GM23338 (cell line): ENCODE data around the gene GPR183.

Source experiments
- CREB1 ChIP-seq: fragments of 250-450 bp; sonication (Bioruptor Pico); IDR thresholded peaks from 2 replicates; pipeline ENCODE4 v1.5.0; 2020; ENCODE audit warnings: low read depth, mild to moderate bottlenecking, moderate library complexity
- ETS1 ChIP-seq: IDR thresholded peaks from 2 replicates; pipeline ENCODE4 v1.6.1; 2016; ENCODE audit warnings: antibody characterized with exemption
- EZH2 ChIP-seq: fragments of 200-600 bp; sonication (generic); IDR thresholded peaks from one replicate; pipeline ENCODE4 v1.8.0; 2017; ENCODE audit warnings: antibody characterized with exemption, mild to moderate bottlenecking, low read depth; ENCODE audit not compliant: unreplicated experiment
- EZH2phosphoT487 ChIP-seq: fragments of 200-600 bp; sonication (generic); IDR thresholded peaks from one replicate; pipeline ENCODE4 v1.8.1; 2018; ENCODE audit warnings: antibody characterized with exemption; ENCODE audit not compliant: unreplicated experiment
- JUNB ChIP-seq: IDR thresholded peaks from one replicate; pipeline ENCODE4 v1.6.1; 2016; ENCODE audit warnings: antibody characterized with exemption; ENCODE audit not compliant: unreplicated experiment
- NANOG ChIP-seq: IDR thresholded peaks from 2 replicates; pipeline ENCODE4 v1.6.1; 2016; ENCODE audit warnings: antibody characterized with exemption, borderline replicate concordance
- POLR2AphosphoS5 ChIP-seq: IDR thresholded peaks from 2 replicates; pipeline ENCODE4 v1.6.1; 2016; ENCODE audit warnings: antibody characterized with exemption, low read depth
- REST ChIP-seq: IDR thresholded peaks from one replicate; pipeline ENCODE4 v1.6.1; 2018; ENCODE audit warnings: antibody characterized with exemption; ENCODE audit not compliant: unreplicated experiment
- STAT1 ChIP-seq: IDR thresholded peaks from one replicate; pipeline ENCODE4 v1.6.1; 2016; ENCODE audit warnings: antibody characterized with exemption; ENCODE audit not compliant: unreplicated experiment
- TF ChIP-seq, protein P1 (sequence below), 2 experiments: fragments of 200-600 bp in 1 of 2; sonication (generic) in 1 of 2; conservative IDR thresholded peaks; 2 replicates each; pipeline versions ENCODE4 v1.5.1 to v1.6.1; 2016 to 2017; ENCODE audit warnings: antibody characterized with exemption in 2 of 2, low read depth in 2 of 2, mild to moderate bottlenecking in 2 of 2, moderate library complexity in 1 of 2

- TF ChIP-seq STAT1 (no peak), JUNB (no peak), REST (no peak), EZH2 (no peak), POLR2AphosphoS5 (no peak), EZH2phosphoT487 (no peak), CREB1 (CRISPR knock-in tag) (no peak), ETS1 (no peak), NANOG (no peak)
- TF ChIP-seq, protein P1, sequence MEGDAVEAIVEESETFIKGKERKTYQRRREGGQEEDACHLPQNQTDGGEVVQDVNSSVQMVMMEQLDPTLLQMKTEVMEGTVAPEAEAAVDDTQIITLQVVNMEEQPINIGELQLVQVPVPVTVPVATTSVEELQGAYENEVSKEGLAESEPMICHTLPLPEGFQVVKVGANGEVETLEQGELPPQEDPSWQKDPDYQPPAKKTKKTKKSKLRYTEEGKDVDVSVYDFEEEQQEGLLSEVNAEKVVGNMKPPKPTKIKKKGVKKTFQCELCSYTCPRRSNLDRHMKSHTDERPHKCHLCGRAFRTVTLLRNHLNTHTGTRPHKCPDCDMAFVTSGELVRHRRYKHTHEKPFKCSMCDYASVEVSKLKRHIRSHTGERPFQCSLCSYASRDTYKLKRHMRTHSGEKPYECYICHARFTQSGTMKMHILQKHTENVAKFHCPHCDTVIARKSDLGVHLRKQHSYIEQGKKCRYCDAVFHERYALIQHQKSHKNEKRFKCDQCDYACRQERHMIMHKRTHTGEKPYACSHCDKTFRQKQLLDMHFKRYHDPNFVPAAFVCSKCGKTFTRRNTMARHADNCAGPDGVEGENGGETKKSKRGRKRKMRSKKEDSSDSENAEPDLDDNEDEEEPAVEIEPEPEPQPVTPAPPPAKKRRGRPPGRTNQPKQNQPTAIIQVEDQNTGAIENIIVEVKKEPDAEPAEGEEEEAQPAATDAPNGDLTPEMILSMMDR (conservative IDR thresholded peaks at IDR 0.05; ENCODE audit: low read depth in 2 of 2) = no peak
Observed at GRCh38 chr13:99315186-99315585, 8.0 kb upstream of the GPR183 start.
